ENCODE measurements around the gene CRNN. TPM values are rescaled to one million over a fixed set of nuclear protein-coding genes. Genes with fewer than 3 reads are reported as not detected.

CRNN gene
- total RNA-seq, 1 donor from 2014 or later: 349 TPM

DNA sequence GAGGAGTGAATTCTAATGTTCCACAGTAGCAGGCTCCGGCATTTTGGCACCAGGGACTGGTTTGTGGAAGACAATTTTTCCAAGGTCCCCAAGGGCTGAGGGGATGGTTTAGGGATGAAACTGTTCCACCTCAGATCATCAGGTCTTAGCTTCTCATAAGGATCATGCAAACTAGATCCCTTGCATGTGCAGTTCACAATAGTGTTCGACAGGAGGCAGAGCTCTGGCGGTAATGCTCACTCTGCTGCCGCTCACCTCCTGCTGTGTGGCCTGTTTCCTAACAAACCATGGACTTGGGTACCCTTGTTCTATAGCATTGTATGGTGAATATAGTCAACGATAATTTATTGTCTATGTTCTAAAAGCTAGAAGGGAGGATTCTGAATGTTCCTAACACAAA, 16.6 kb downstream of the CRNN start:
- no peak overlapping the region for H3K27ac ChIP-seq
- H3K9me3 ChIP-seq: no peaks in the 10 kb centered on the region
- no peaks in the 10 kb centered on the region for H3K4me1 ChIP-seq
- H3K4me3 ChIP-seq: no peak overlapping the region
- no peak for DNase-seq (ENCODE audit: extremely low spot score in 2 of 2)
- TF ChIP-seq POLR2A (IDR thresholded peaks at IDR 0.05) (no peak), POLR2AphosphoS5 (IDR thresholded peaks at IDR 0.05; ENCODE audit: insufficient read depth in 1 of 2, low read depth in 1 of 2) (no peak)
- TF ChIP-seq, protein P1, sequence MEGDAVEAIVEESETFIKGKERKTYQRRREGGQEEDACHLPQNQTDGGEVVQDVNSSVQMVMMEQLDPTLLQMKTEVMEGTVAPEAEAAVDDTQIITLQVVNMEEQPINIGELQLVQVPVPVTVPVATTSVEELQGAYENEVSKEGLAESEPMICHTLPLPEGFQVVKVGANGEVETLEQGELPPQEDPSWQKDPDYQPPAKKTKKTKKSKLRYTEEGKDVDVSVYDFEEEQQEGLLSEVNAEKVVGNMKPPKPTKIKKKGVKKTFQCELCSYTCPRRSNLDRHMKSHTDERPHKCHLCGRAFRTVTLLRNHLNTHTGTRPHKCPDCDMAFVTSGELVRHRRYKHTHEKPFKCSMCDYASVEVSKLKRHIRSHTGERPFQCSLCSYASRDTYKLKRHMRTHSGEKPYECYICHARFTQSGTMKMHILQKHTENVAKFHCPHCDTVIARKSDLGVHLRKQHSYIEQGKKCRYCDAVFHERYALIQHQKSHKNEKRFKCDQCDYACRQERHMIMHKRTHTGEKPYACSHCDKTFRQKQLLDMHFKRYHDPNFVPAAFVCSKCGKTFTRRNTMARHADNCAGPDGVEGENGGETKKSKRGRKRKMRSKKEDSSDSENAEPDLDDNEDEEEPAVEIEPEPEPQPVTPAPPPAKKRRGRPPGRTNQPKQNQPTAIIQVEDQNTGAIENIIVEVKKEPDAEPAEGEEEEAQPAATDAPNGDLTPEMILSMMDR (IDR thresholded peaks at IDR 0.05): no peak
- H3K36me3 ChIP-seq: no peaks in the 10 kb centered on the region
- intact Hi-C loops (cut with DNase I): no loop called here
- no peaks in the 10 kb centered on the region for H3K27me3 ChIP-seq

GRCh38 chr1:152394151-152394550, 19.9 kb downstream of the CRNN start:
- H3K4me1 ChIP-seq: no peaks in the 10 kb centered on the region
- no peaks in the 10 kb centered on the region for H3K27me3 ChIP-seq
- no peak for DNase-seq (ENCODE audit: extremely low spot score in 2 of 2)
- no peaks in the 10 kb centered on the region for H3K9me3 ChIP-seq
- H3K27ac ChIP-seq: no peak overlapping the region
- no peak overlapping the region for H3K4me3 ChIP-seq
- no peaks in the 10 kb centered on the region for H3K36me3 ChIP-seq
- TF ChIP-seq POLR2AphosphoS5 (IDR thresholded peaks at IDR 0.05; ENCODE audit: insufficient read depth in 1 of 2, low read depth in 1 of 2): no peak
- no peak for TF ChIP-seq POLR2A (IDR thresholded peaks at IDR 0.05)
- TF ChIP-seq, protein P1 (IDR thresholded peaks at IDR 0.05): no peak
- intact Hi-C loops (cut with DNase I): no loop called here

DNA sequence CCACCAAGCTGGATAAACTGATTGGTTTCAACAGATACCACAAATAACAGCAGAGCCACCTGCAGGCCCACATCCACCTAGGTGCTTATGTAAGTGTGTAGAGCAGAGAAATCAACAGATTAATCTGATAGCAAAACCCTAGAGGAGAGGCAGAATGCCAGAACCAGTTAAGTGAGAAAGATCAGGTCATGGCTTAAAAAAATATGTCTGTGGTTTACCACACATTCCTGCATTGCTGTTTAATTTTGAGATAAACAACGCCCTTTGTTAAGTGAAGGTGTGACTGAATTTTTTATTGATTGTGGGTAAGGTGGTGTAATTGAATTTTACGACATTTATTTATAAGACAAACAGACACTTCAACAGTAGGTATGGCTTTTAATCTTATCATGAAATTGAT, 21.2 kb downstream of the CRNN start:
- H3K36me3 ChIP-seq: no peaks in the 10 kb centered on the region
- TF ChIP-seq POLR2AphosphoS5 (IDR thresholded peaks at IDR 0.05; ENCODE audit: insufficient read depth in 1 of 2, low read depth in 1 of 2): no peak
- TF ChIP-seq, protein P1 (IDR thresholded peaks at IDR 0.05): no peak
- no peak for TF ChIP-seq POLR2A (IDR thresholded peaks at IDR 0.05)

DNA sequence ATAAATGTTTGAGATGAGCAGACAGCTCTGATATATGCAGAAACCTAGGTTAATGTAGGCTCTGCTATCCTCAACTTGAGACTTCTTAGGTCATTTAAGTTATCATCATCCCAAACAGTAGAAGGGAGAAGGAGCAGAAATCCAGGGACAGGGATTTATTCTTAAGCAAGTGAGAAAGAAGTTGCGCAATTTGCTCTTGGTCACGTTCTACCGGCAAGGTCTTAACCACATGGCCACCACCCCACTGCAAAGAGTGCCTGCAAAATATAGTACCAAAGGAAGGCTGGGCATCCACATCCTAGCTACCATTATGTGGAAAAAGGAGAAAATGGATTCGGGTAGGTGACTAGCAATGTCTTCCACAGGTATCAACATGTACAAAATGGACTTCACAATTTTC, 25.2 kb downstream of the CRNN start:
- DNase-seq (ENCODE audit: extremely low spot score in 2 of 2): no peak
- Histone ChIP-seq H3K4me1 (no peaks in the 10 kb centered on the region), H3K9me3 (no peaks in the 10 kb centered on the region), H3K27ac (no peak overlapping the region), H3K36me3 (no peaks in the 10 kb centered on the region), H3K4me3 (no peak overlapping the region), H3K27me3 (no peaks in the 10 kb centered on the region)
- intact Hi-C loops (cut with DNase I): no loop called here
- no peak for TF ChIP-seq POLR2AphosphoS5 (IDR thresholded peaks at IDR 0.05; ENCODE audit: insufficient read depth in 1 of 2, low read depth in 1 of 2)

More for the DNA sequence above, 21.2 kb downstream of the CRNN start:
- DNase-seq (ENCODE audit: extremely low spot score in 2 of 2): no peak
- H3K4me1 ChIP-seq: no peaks in the 10 kb centered on the region
- no peaks in the 10 kb centered on the region for H3K9me3 ChIP-seq
- no peaks in the 10 kb centered on the region for H3K27me3 ChIP-seq
- no peak overlapping the region for H3K27ac ChIP-seq
- intact Hi-C loops (cut with DNase I): no loop called here
- H3K4me3 ChIP-seq: no peak overlapping the region

- no peak overlapping the region for H3K4me3 ChIP-seq
- H3K36me3 ChIP-seq: no peaks in the 10 kb centered on the region
- no peaks in the 10 kb centered on the region for H3K27me3 ChIP-seq
- no peaks in the 10 kb centered on the region for H3K4me1 ChIP-seq
- H3K9me3 ChIP-seq: no peaks in the 10 kb centered on the region
- no peak for TF ChIP-seq POLR2A (IDR thresholded peaks at IDR 0.05)
- TF ChIP-seq POLR2AphosphoS5 (IDR thresholded peaks at IDR 0.05; ENCODE audit: insufficient read depth in 1 of 2, low read depth in 1 of 2): no peak
- TF ChIP-seq, protein P1 (IDR thresholded peaks at IDR 0.05): no peak
- no peak for DNase-seq (ENCODE audit: extremely low spot score in 2 of 2)
- no peak overlapping the region for H3K27ac ChIP-seq
- intact Hi-C loops (cut with DNase I): no loop called here
Observed at GRCh38 chr1:152386940-152387339, 27.1 kb downstream of the CRNN start.

All from vagina (tissue), 2 donors.